Eye (tissue), 1 donor: ENCODE results near the gene GNAQ.

Experiments used
- DNase-seq: peaks from one replicate; pipeline ENCODE4 v3.0.0-alpha.2; 2015

Gene GNAQ

DNA sequence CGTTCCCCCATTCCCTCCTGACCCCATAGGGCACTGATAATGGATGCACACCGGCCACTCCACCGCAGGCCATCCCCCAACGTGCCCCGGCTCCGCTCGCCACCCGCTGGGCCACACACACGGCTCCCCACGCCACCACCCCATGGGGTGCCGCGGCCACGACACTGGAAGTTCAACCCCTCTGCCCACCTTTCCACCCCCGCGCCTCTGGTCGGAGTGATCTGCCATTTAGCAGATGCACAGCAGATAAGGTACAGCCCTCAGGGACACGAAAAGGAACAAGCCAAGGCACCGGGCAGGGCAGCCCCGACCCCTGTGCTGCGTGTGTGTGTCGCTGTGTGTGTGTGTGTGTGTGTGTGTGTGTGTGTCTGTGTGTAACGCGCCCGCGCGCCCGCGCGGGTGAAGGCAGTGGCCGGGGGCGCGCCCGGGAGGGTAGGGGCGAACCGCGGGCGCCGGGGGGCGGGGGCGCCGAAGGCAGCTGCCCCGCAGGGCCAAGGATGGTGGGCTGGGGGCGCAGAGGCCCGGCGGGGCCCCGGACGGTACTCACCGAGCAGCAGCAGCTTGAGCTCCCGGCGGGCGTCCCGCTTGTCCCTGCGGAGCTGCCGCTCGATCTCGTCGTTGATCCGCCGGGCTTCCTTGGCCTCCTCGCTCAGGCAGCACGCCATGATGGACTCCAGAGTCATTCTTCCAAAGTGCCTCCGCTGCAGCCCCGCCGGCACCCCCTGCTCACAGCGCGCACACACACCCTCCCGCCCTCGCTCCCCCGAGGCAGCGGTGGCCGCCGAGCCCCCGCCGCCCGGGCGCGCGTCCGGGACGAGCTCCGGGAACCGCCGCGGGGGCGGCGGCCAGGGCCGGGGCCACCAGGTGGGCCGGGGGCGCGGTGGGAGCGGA lies 813 bp downstream of the GNAQ start:
- DNase-seq, result peak; percentile 89

DNA sequence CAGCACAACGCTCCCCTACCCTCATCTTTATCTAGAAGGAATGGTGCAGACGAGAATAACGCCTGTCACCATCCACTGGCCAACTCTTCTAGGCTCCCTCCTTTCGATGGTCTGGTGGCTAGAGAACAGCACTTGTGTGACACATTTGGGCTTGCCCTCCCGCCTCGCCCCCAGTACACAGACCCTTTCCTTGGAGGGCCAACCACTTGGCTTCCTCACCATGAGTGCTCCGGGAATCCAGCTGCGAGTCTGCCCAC lies 1.4 kb downstream of the GNAQ start:
- DNase-seq, result no peak

GRCh38 chr9:78029551-78030295 lies 1.9 kb downstream of the GNAQ start:
- DNase-seq, result peak; percentile 38

- DNase-seq, result no peak
These were observed 2.7 kb downstream of the GNAQ start for GRCh38 chr9:78028926-78029325.

- DNase-seq, result no peak
These were observed 4.7 kb downstream of the GNAQ start for GRCh38 chr9:78026947-78027346.

DNA sequence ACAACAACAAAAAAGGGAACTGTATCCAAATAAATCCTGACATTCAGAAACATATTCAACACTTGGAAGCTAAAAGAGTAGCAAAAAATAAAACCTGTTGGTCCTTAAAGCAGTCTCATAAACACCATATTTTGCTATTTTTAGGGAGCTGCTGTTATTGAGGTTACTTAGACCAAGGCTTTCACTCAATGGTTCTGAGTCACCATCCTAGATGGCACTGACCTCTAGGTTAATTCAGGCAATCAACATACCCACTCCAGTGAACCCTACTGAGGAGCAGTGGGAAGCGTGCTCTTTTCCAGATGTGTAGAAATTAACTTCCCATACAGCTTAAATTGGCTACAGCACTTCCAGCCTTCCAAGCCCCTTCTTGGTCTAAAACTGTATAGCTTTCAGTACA lies 5.2 kb downstream of the GNAQ start:
- DNase-seq, result no peak

DNA sequence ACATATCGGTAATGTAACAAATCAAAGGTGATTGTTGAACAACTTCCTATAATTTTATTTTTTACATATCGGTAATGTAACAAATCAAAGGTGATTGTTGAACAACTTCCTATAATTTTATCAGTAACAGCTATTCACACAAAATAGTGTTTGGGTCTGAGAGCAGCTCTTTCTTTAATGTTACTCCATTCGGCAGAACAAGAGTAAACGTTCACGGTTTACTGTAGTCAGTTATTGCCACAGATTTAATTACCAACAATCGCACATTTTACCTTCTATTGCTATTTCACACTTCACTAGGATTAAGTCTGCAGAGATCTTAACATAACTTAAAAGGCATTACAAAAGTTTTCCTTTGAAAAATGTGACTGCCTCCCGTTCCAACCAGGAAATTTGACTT lies 6.4 kb downstream of the GNAQ start:
- no peak for DNase-seq

DNA sequence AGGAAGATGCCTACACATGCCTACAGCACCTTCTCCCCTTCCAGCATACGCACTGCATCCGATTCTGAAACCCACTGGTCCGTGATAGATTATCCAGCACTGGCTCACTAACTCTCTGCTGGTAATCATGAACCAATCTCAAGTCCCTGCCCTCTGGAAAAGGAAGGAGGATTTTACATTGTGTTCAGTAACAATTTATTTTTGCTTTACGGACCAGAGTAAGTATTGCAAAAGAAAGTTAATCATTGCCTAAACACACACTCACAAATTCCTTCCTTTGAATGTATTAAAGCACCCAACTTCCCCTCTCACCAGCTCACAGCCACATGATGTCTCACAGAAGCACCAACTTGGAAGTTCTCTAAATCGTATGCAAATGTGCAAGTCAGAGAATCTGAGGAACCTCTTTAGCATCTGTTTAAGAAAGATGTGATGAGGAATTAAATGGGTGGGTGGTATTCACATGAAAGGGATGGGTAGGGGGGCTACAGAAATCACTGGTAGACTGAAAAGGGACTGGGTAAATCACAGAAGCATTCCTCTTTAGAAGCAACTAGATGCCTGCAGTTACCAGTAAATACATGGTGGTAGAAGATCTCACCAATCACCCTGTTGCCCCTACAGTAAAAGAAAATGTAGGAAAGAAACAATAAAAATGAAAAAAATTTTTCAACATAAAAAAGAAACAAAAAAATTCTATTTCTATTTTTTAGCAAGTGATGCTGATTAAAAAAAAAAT lies 8.4 kb downstream of the GNAQ start:
- peak; percentile 61 for DNase-seq

GRCh38 chr9:78021697-78022096 lies 9.9 kb downstream of the GNAQ start:
- no peak for DNase-seq

- no peak for DNase-seq
These were observed 14.4 kb downstream of the GNAQ start for GRCh38 chr9:78017190-78017693.

DNA sequence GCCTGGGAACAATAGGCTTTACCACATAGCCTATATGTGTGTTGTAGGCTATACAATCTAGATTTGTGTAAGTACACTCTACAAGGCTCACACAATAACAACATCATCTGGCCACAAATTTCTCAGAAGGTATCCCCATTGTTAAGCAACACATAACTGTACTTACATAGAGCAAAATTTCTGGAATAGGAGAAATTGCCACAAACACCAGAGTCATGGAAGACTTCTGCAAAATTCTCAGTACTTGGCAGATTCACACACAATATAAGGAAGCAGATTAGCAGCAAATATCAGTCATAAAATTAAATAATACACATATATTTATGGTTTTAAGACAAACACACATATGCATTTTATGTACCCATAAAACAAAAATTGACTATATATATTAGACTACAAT lies 16.4 kb downstream of the GNAQ start:
- DNase-seq, result no peak

GRCh38 chr9:78014776-78015175 lies 16.8 kb downstream of the GNAQ start:
- DNase-seq, result no peak

- DNase-seq, result no peak
These were observed 17.7 kb downstream of the GNAQ start for GRCh38 chr9:78013934-78014333.

DNA sequence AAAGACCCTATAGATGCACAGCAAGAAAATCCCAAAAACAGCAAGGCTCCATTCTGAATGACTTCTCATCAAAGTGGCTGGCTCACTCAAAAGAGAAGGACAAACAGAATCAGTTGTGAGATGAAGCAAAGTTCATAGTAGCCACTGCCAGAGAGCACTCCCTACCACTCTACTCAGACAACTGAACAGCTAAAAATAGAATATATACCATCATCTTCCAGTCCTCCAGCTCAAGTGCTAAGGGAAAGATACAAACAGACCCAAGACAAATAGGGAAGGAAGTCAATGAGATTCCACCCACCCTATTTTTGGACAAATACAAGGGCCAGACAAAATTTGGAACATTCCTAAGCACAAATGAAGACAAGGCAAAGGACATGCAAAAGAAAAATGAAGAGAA lies 20.6 kb downstream of the GNAQ start:
- DNase-seq, result no peak

GRCh38 chr9:78010445-78010844 lies 21.2 kb downstream of the GNAQ start:
- DNase-seq, result no peak

DNA sequence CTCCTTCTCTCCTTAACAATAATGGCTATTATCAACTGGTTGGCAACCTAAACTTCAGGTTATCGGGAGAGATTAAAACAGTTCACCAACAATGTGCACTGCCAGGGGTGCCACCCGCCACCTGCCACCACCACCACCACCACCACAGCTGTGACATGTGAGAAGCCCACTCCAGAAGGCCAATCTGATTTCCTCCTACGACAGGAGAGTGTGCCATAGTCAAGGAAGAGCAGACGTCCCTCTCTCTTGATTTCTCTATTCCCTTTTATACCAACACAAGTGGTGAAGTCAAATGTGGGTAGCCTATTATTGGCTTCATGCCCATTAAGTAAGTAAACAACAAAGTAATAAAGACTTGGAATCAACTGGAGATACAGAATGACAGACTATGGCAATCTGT lies 22.4 kb downstream of the GNAQ start:
- no peak for DNase-seq

DNA sequence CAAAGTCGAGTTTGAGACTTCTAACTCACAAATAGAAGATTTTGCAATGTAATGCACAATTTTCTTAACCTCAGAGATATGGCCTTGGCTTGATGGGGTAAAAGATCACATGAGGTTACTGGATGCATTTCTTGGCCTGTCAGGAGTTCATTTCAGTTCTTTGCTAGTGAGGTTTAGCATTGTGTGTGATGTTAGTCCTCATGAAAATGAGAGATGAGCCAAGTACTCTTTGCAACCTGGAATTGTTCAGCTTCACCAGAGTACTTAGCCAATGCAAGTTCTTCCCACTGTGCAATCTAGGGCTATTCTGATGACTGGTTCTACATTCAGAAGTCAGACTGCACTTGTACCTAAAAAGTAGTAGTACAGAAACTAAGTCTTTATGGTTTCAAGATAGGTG lies 24.9 kb downstream of the GNAQ start:
- no peak for DNase-seq

- DNase-seq, result no peak
These were observed 26.2 kb downstream of the GNAQ start for GRCh38 chr9:78005231-78006002.

- DNase-seq, result no peak
These were observed 27.0 kb downstream of the GNAQ start for GRCh38 chr9:78004478-78005229.

- no peak for DNase-seq
These were observed 27.9 kb downstream of the GNAQ start for GRCh38 chr9:78003730-78004129.

DNA sequence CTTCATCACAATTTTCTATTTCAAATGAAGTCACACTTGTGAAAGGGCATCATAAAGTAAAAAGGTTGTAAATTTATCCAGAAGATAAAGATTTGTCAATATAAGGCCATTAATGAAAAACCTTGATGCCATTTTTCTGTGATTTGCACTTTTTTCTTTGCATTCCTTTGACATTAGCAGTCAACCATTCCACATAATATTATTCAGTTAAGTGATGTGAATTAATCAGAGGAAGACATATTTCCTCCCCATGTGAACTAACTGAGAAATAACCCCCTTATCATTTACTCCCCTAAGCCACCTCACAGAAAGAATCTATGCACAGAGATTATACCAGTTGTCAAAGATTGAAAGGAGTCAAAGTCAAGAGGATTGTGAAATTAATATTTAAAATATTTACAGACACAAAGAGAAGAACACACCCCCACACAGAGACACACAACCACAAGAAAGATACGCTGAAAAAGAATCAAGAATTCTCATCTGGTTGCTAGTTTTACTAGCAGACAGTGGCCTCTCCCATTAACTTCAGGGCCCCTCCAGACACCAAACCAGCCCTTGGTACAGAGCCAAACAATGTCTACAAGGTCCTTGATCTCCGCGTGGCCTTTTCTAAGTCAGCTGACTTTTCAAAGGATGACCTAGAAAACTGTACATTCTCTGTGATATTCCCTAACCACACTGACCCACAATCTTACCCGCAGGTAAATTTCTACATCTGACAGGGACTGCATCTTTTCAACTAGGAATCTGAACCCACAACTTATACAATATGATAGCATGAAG lies 29.5 kb downstream of the GNAQ start:
- DNase-seq, result no peak
